ENCODE data around the gene PPP1R13B. TPM values are rescaled to one million over a fixed set of nuclear protein-coding genes. Genes with fewer than 3 reads are reported as not detected.

The PPP1R13B gene
- total RNA-seq, 1 experiment from 2014 or later: 3.2 TPM

GRCh38 chr14:103773521-103773920 is 73.9 kb downstream of the PPP1R13B start:
- DNase-seq (ENCODE audit: low read depth, low spot score): no peak
- in situ Hi-C loops (cut with HindIII; ENCODE audit: low pct_unique_long_range_greater_than_20kb, low sequenced_read_pairs): no loop called here

GRCh38 chr14:103772078-103772712 is 75.2 kb downstream of the PPP1R13B start:
- in situ Hi-C loops (cut with HindIII; ENCODE audit: low pct_unique_long_range_greater_than_20kb, low sequenced_read_pairs): no loop called here
- no peak for DNase-seq (ENCODE audit: low read depth, low spot score)

DNA sequence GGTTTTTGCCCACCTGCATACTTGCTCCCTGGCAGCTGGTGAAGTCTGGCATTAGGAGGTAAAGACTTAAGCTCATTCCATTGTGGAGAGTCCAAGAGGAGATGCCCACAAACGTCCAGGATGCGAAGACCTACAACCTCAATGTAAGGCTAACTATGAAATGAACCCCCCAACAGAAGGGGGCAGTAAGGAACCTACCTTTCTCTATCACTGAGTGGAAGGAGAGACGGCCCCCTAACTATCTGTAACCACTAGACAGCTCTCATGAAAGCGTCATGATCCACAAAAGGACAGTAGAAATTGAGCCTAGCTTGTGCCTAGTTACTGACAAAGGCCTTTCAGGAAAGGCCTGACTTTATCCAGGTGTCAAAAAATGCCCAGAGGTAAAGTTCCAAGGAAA is 76.5 kb downstream of the PPP1R13B start:
- in situ Hi-C loops (cut with HindIII; ENCODE audit: low pct_unique_long_range_greater_than_20kb, low sequenced_read_pairs): no loop called here
- no peak for DNase-seq (ENCODE audit: low read depth, low spot score)

DNA sequence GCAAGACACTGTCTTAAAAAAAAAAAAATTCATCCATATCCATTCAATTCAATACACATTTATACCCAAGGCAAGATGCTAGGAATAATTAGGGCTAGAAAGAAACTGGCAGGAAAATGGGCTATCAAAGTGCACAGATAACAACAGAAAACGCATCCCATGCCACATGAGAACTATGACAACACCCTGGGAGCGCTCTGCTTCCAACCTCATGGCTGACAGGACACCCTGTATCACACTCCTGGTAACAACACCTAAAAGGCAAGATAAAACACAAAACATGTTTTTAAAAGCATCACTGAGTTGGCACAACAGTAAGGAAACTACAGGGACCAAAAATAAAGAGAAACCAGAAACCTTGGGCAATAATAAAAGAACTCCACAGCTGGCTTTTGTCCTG is 76.9 kb downstream of the PPP1R13B start:
- in situ Hi-C loops (cut with HindIII; ENCODE audit: low pct_unique_long_range_greater_than_20kb, low sequenced_read_pairs): no loop called here

DNA sequence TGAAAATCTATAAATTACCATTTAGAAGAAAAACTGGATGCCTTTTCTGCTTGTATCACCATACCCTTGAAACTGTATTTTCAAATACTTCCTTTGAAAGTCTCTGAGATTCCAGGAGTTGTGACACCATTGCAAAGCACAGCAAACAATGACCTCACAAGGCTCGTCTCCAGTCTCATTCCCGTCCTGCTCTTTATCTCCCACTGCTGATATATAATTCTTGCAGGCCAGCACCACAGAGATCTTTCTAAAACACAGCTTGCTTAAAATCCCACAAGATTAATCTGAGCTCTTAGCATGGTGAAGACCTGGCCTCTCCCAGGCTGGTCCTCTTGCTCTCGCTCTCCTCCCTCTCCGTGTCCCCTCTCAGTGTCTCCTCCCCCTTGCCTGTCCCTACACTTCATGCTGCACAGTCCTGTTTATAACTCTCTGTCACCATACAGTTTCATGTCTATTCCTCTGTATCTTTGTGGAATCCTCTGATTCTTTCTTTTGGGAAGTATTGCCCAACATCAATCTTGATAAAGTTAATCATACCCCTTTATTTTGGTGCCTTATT is 80.0 kb downstream of the PPP1R13B start:
- in situ Hi-C loops (cut with HindIII; ENCODE audit: low pct_unique_long_range_greater_than_20kb, low sequenced_read_pairs): no loop called here
- no peak for DNase-seq (ENCODE audit: low read depth, low spot score)

More for the DNA sequence above, 76.9 kb downstream of the PPP1R13B start:
- DNase-seq (ENCODE audit: low read depth, low spot score): no peak

- DNase-seq (ENCODE audit: low read depth, low spot score): no peak
- in situ Hi-C loops (cut with HindIII; ENCODE audit: low pct_unique_long_range_greater_than_20kb, low sequenced_read_pairs): no loop called here
Observed at GRCh38 chr14:103765526-103765925, 81.8 kb downstream of the PPP1R13B start.

- in situ Hi-C loops (cut with HindIII; ENCODE audit: low pct_unique_long_range_greater_than_20kb, low sequenced_read_pairs): no loop called here
- no peak for DNase-seq (ENCODE audit: low read depth, low spot score)
Observed at GRCh38 chr14:103763730-103764488, 83.5 kb downstream of the PPP1R13B start.

- DNase-seq (ENCODE audit: low read depth, low spot score): no peak
- in situ Hi-C loops (cut with HindIII; ENCODE audit: low pct_unique_long_range_greater_than_20kb, low sequenced_read_pairs): no loop called here
Observed at GRCh38 chr14:103762541-103762940, 84.8 kb downstream of the PPP1R13B start.

- in situ Hi-C loops (cut with HindIII; ENCODE audit: low pct_unique_long_range_greater_than_20kb, low sequenced_read_pairs): no loop called here
- DNase-seq (ENCODE audit: low read depth, low spot score): no peak
Observed at GRCh38 chr14:103762036-103762435, 85.3 kb downstream of the PPP1R13B start.

DNA sequence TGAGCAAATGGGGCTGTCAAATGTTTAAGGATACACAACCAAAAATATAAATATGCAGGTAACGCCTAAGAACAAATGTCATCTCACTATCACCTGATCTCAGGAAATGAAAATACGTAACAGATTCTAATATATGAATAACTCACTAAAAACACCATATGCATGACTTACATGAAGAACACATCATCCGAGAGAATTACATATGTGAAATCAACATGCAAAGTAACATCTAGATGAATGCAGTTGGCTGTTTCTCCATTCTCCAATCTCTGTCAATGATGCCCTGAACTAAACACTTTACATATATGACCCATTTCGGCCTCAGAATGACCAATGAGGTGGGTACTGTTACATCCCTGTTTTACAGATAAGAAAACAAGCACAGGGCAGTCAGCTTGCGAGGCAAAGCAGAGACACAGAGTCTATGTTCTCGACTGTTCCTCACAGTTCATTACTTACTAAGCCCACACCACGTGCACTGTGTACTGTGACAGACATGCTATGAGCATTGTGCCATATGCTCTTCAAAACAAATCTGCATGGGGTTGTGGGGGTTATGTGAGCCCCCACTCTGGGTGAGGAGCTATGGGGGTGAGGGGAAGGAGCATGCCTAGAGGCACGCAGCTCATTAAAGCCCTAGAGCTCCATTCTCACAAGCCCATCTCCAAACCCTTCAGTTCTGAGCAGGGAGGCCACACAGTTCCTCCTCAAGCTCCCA is 89.2 kb downstream of the PPP1R13B start:
- in situ Hi-C loops (cut with HindIII; ENCODE audit: low pct_unique_long_range_greater_than_20kb, low sequenced_read_pairs): no loop called here
- DNase-seq (ENCODE audit: low read depth, low spot score): no peak

DNA sequence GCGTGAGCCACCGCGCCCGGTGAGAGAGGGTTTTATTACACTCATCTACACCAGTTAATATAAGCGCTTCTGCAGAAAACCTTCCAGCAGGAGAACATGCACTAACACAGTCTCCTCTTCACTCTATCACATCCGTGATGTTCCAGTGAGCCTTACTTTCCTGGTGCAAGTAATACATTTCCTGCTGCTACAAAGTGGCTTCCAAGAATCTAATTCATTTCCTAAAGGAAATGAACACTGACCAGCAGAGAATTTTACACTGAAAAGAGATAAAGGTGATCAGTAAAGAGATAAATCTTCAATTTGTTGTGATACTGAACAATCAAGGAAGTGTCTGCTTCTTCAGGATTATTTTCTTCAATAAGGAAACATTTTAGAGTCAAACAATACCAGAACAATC is 92.3 kb downstream of the PPP1R13B start:
- in situ Hi-C loops (cut with HindIII; ENCODE audit: low pct_unique_long_range_greater_than_20kb, low sequenced_read_pairs): no loop called here
- DNase-seq (ENCODE audit: low read depth, low spot score): no peak

- DNase-seq (ENCODE audit: low read depth, low spot score): no peak
- in situ Hi-C loops (cut with HindIII; ENCODE audit: low pct_unique_long_range_greater_than_20kb, low sequenced_read_pairs): no loop called here
Observed at GRCh38 chr14:103753774-103754173, 93.6 kb downstream of the PPP1R13B start.

GRCh38 chr14:103749860-103750259 is 97.5 kb downstream of the PPP1R13B start:
- in situ Hi-C loops (cut with HindIII; ENCODE audit: low pct_unique_long_range_greater_than_20kb, low sequenced_read_pairs): no loop called here
- DNase-seq (ENCODE audit: low read depth, low spot score): no peak

DNA sequence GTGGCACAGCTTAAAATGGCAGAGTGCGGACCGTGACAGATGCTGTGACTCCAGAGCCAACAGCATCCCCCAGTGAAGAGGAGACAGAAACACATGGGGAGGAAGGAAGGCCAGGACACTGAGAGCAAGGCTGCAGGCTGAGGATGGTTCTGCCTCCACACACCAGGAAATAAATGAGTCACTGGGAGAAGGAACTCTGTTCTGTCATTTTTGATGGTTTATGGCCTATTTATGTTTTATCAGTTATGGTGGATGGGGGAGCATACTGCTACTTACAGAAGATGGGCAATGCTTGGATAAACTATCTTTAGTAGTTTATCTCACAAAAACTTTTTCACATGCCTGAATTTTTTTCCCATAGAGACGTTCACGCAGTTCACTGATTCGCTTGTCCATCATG is 97.9 kb downstream of the PPP1R13B start:
- no peak for DNase-seq (ENCODE audit: low read depth, low spot score)
- in situ Hi-C loops (cut with HindIII; ENCODE audit: low pct_unique_long_range_greater_than_20kb, low sequenced_read_pairs): no loop called here

- DNase-seq (ENCODE audit: low read depth, low spot score): no peak
- in situ Hi-C loops (cut with HindIII; ENCODE audit: low pct_unique_long_range_greater_than_20kb, low sequenced_read_pairs): no loop called here
Observed at GRCh38 chr14:103748534-103748857, 98.9 kb downstream of the PPP1R13B start.

- no peak for DNase-seq (ENCODE audit: low read depth, low spot score)
- in situ Hi-C loops (cut with HindIII; ENCODE audit: low pct_unique_long_range_greater_than_20kb, low sequenced_read_pairs): no loop called here
Observed at GRCh38 chr14:103746701-103747100, 100.7 kb downstream of the PPP1R13B start.

- DNase-seq (ENCODE audit: low read depth, low spot score): no peak
- in situ Hi-C loops (cut with HindIII; ENCODE audit: low pct_unique_long_range_greater_than_20kb, low sequenced_read_pairs): no loop called here
Observed at GRCh38 chr14:103745424-103745823, 102.0 kb downstream of the PPP1R13B start.

GRCh38 chr14:103744621-103745395 is 102.6 kb downstream of the PPP1R13B start:
- in situ Hi-C loops (cut with HindIII; ENCODE audit: low pct_unique_long_range_greater_than_20kb, low sequenced_read_pairs): no loop called here
- DNase-seq (ENCODE audit: low read depth, low spot score): no peak

Data from SK-MEL-5 (cell line).